Thoracic aorta (tissue), 2 donors: ENCODE measurements around the gene KDR. TPM values are rescaled to one million over a fixed set of nuclear protein-coding genes. Genes with fewer than 3 reads are reported as not detected.

ENCODE experiments used
- ATAC-seq: fragments of 150-250 bp; one replicate; pipeline ENCODE4 v1.8.0; 2017; ENCODE audit warnings: low read depth; ENCODE audit not compliant: insufficient number of reproducible peaks, low FRiP score
- DNase-seq: peaks from one replicate; pipeline ENCODE4 v3.0.0-alpha.2; 2020; ENCODE audit warnings: low spot score
- H3K27ac ChIP-seq, 2 donors: fragments of 200-600 bp; sonication (generic); 1 replicate in 1 of 2; 2 replicates in 1 of 2; pipeline ENCODE4 v1.5.1; 2016; ENCODE audit warnings: mild to moderate bottlenecking in 2 of 2, moderate library complexity in 2 of 2
- H3K27me3 ChIP-seq: fragments of 200-600 bp; sonication (generic); replicated peaks from 2 replicates; pipeline ENCODE4 v1.6.0; 2016; ENCODE audit warnings: mild to moderate bottlenecking; ENCODE audit not compliant: insufficient read depth
- H3K36me3 ChIP-seq: fragments of 200-600 bp; sonication (generic); one replicate; pipeline ENCODE4 v1.5.1; 2016
- H3K4me1 ChIP-seq, 2 donors: fragments of 200-600 bp; sonication (generic); 1 replicate in 1 of 2; 2 replicates in 1 of 2; pipeline versions ENCODE4 v1.5.1 to v1.6.0; 2016; ENCODE audit warnings: low read depth in 2 of 2, mild to moderate bottlenecking in 1 of 2; ENCODE audit not compliant: control insufficient read depth in 1 of 2
- H3K4me3 ChIP-seq: fragments of 200-600 bp; sonication (generic); 2 replicates; pipeline ENCODE4 v1.5.1; 2016; ENCODE audit warnings: mild to moderate bottlenecking
- H3K9me3 ChIP-seq: fragments of 200-600 bp; sonication (generic); 2 replicates; pipeline ENCODE4 v1.5.1; 2016
- total RNA-seq, 2 donors: library from RNA; depleted of rRNA; stranded (reverse); fragments of >200 nt; gene quantifications; one replicate each; pipeline versions ENCODE4 v1.1.0 to v1.2.3, GENCODE V29; 2016
- TF ChIP-seq, protein P1 (sequence below): fragments of 200-600 bp; sonication (generic); IDR thresholded peaks from one replicate; pipeline ENCODE4 v1.5.1; 2019; ENCODE audit warnings: antibody characterized with exemption

Gene KDR
- 10 to 100 TPM; 10.0 to 27.1 TPM for total RNA-seq

DNA sequence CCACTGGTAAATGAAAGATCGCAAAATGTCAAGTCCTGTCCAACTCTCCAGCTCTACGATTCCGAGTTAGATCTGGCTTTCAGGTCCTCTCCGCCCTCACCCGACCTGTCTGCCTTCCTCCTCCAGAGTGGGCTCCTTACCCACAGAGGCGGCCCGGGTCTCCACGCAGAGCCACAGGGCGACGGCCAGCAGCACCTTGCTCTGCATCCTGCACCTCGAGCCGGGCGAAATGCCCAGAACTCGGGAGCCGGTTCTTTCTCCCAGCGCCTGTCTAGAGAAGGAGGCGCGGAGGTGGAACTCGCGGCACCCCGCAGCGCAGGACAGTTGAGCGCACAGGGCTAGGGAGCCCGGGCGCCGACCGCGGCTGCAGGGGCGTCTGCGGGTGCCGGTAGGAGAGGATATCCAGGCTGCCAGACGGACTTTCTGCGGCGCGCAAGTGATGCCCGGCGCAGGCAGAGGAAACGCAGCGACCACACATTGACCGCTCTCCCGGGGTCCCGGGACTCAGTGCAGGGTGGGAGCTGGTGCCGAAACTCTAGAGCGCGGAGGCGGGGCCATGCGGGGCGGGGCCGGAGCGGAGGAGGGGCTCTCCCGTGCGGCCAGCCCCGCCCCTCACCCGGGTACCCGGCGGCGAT, at the start of gene KDR:
Gene KDR, minus strand, starts transcription at position 509 of the 635 bp plus-strand sequence. Its CDS starts 302 bp downstream, at position 207.
- Histone ChIP-seq H3K4me3 (peak within 1 kb of the TSS; percentile 71), H3K27me3 (no peaks in the 10 kb centered on the region), H3K27ac (no peak within 1 kb of the TSS), H3K4me1 (peaks cover 0 to 15% of the 10 kb centered on the region in 2 donors), H3K36me3 (no peaks in the 10 kb centered on the region), H3K9me3 (no peaks in the 10 kb centered on the region)
- TF ChIP-seq, protein P1, sequence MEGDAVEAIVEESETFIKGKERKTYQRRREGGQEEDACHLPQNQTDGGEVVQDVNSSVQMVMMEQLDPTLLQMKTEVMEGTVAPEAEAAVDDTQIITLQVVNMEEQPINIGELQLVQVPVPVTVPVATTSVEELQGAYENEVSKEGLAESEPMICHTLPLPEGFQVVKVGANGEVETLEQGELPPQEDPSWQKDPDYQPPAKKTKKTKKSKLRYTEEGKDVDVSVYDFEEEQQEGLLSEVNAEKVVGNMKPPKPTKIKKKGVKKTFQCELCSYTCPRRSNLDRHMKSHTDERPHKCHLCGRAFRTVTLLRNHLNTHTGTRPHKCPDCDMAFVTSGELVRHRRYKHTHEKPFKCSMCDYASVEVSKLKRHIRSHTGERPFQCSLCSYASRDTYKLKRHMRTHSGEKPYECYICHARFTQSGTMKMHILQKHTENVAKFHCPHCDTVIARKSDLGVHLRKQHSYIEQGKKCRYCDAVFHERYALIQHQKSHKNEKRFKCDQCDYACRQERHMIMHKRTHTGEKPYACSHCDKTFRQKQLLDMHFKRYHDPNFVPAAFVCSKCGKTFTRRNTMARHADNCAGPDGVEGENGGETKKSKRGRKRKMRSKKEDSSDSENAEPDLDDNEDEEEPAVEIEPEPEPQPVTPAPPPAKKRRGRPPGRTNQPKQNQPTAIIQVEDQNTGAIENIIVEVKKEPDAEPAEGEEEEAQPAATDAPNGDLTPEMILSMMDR: no peak
- DNase-seq: no peak
- peak; percentile 11 for ATAC-seq

DNA sequence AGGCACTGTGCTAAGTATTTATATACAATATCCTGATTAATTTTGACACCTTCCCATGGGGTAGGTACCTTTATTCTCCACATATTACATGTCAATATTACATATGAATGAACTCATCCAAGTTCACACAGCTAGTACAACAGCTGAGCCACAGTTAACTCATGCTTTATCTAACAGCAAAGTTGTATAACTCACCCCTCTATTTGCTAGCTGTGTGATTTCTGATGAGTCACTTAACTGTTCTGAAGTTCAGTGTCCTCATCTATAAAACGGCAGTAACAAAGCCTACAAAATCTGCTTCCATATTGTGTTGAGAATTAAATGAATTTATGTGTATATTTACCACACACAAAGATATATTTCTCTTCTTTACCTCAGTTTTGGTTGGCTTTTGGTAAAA, 48.2 kb upstream of the KDR start:
- no peak overlapping the region for H3K27ac ChIP-seq
- no peaks in the 10 kb centered on the region for H3K36me3 ChIP-seq
- no peaks in the 10 kb centered on the region for H3K27me3 ChIP-seq
- H3K4me3 ChIP-seq: no peak overlapping the region
- H3K4me1 ChIP-seq: no peaks in the 10 kb centered on the region
- DNase-seq (no peak), ATAC-seq (no peak)
- TF ChIP-seq, protein P1: no peak
- no peaks in the 10 kb centered on the region for H3K9me3 ChIP-seq

DNA sequence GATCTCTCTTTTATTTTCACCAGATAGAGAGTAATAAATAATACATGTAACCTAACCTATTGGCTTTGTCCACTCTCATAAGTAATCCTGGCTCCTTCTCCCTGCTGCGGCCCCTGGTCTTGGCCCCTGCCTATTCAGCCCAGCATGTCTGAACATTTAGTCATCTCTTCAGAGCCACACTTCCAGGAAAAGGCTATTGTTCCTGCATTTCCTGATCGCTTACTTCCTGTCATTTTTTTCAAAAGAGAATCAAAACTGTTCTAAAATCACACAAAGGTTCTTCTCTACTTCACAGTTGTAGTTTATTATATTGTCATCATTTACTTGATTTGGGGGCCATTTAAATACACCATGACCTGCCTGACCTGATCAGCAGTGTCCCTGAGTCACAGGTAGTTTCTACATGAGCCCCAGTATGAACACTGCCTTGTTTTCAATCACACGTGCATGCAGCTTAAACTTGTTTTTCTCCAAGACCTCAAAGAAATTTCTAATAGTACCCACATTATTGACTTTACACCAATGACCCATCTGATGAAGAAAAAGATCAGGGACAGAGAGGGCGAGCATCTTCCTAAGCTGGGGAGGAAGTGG, 47.4 kb upstream of the KDR start:
- DNase-seq (no peak), ATAC-seq (no peak)
- H3K27me3 ChIP-seq: no peaks in the 10 kb centered on the region
- no peak overlapping the region for H3K4me3 ChIP-seq
- no peaks in the 10 kb centered on the region for H3K4me1 ChIP-seq
- TF ChIP-seq, protein P1: no peak
- no peaks in the 10 kb centered on the region for H3K9me3 ChIP-seq
- no peaks in the 10 kb centered on the region for H3K36me3 ChIP-seq
- no peak overlapping the region for H3K27ac ChIP-seq

DNA sequence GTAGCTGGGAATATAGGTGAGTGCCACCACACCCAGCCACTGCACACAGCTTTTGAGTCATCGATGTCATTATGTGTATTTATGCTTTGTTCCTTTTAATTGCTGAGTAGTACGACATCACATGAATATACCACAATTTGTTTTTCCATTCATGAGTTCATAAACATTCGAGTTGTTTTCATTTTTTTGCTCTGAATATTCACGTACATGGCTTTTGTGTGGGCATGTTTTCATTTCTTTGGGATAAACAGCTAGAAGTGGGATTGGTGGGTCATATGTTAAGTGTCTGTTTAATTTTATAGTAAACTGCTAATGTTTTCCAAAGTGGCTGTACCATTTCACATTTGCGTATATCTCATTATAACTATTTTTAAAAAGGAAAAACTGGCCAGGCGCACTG, 45.1 kb upstream of the KDR start:
- Histone ChIP-seq H3K9me3 (no peaks in the 10 kb centered on the region), H3K36me3 (no peaks in the 10 kb centered on the region), H3K4me3 (no peak overlapping the region), H3K4me1 (no peaks in the 10 kb centered on the region), H3K27me3 (no peaks in the 10 kb centered on the region), H3K27ac (no peak overlapping the region)
- DNase-seq (no peak), ATAC-seq (no peak)
- TF ChIP-seq, protein P1: no peak

DNA sequence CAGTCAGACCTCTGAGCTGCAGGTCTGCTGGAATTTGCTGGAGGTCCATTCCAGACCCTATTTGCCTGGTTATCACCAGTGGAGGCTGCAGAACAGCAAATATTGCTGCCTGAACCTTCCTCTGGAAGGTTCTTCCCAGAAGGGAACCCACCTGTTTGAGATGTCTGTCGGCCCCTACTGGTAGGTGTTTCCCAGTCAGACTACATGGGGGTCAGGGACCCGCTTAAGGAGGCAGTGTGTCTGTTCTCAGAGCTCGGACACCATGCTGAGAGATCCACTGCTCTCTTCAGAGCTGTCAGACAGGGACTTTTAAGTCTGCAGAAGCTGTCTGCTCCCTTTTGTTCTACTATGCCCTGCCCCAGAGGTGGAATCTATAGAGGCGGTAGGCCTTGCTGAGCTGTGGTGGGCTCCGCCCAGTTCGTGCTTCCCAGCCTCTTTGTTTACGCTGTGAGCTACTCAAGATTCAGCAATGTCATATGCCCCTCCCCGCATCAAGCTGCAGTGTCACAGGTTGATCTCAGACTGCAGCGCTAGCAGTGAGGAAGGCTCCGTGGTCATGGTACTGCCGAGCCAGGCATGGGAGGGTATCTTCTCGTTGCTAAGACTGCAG, 44.1 kb upstream of the KDR start:
- Histone ChIP-seq H3K27ac (no peak overlapping the region), H3K9me3 (no peaks in the 10 kb centered on the region), H3K4me1 (no peaks in the 10 kb centered on the region), H3K4me3 (no peak overlapping the region), H3K36me3 (no peaks in the 10 kb centered on the region), H3K27me3 (no peaks in the 10 kb centered on the region)
- TF ChIP-seq, protein P1: no peak
- no peak for ATAC-seq
- no peak for DNase-seq
